SK-N-SH treated with all-trans-retinoic acid at 6 μM for 48 hours (cell line): ENCODE measurements around the gene CEP192.

Source experiments
- ATAC-seq: fragments of 200-7000 bp; cut with Tn5 transposase; 3 replicates; pipeline ENCODE4 v1.9.1; 2020; ENCODE audit warnings: mild to moderate bottlenecking, moderate library complexity
- BACH2 ChIP-seq: fragments of 250-450 bp; sonication (Bioruptor Pico); IDR thresholded peaks from 2 replicates; pipeline ENCODE4 v1.9.0; 2021; ENCODE audit warnings: mild to moderate bottlenecking, borderline replicate concordance
- CSDC2 ChIP-seq: fragments of 250-450 bp; sonication (Bioruptor Pico); IDR thresholded peaks from 2 replicates; pipeline ENCODE4 v1.5.0; 2020; ENCODE audit warnings: mild to moderate bottlenecking, moderate library complexity
- ESRRG ChIP-seq: fragments of 250-450 bp; sonication (Bioruptor Pico); IDR thresholded peaks from 2 replicates; pipeline ENCODE4 v1.6.1; 2021; ENCODE audit warnings: mild to moderate bottlenecking
- GLIS3 ChIP-seq: fragments of 250-450 bp; sonication (Bioruptor Pico); IDR thresholded peaks from 2 replicates; pipeline ENCODE4 v1.5.0; 2020; ENCODE audit warnings: mild to moderate bottlenecking, moderate library complexity
- ISL1 ChIP-seq: fragments of 250-450 bp; sonication (Bioruptor Pico); IDR thresholded peaks from 2 replicates; pipeline ENCODE4 v2.1.2; 2022; ENCODE audit warnings: mild to moderate bottlenecking, moderate library complexity
- OSR1 ChIP-seq: fragments of 250-450 bp; sonication (Bioruptor Pico); IDR thresholded peaks from 2 replicates; pipeline ENCODE4 v1.8.0; 2022; ENCODE audit warnings: moderate library complexity, mild to moderate bottlenecking, inconsistent platforms
- PPARA ChIP-seq: fragments of 250-450 bp; sonication (Bioruptor Pico); IDR thresholded peaks from 2 replicates; pipeline ENCODE4 v1.5.0; 2020; ENCODE audit warnings: mild to moderate bottlenecking, borderline replicate concordance
- RARB ChIP-seq: fragments of 250-450 bp; sonication (Bioruptor Pico); IDR thresholded peaks from 2 replicates; pipeline ENCODE4 v1.8.0; 2021; ENCODE audit warnings: mild to moderate bottlenecking, moderate library complexity
- SNAI2 ChIP-seq: fragments of 250-450 bp; sonication (Bioruptor Pico); IDR thresholded peaks from 2 replicates; pipeline ENCODE4 v1.5.0; 2020; ENCODE audit warnings: mild to moderate bottlenecking, moderate library complexity
- TOX ChIP-seq: fragments of 250-450 bp; sonication (Bioruptor Pico); IDR thresholded peaks from 2 replicates; pipeline ENCODE4 v1.8.0; 2021; ENCODE audit warnings: mild to moderate bottlenecking, moderate library complexity, borderline replicate concordance
- ZC3H10 ChIP-seq: fragments of 250-450 bp; sonication (Bioruptor Pico); IDR thresholded peaks from 2 replicates; pipeline ENCODE4 v1.5.1; 2021; ENCODE audit warnings: mild to moderate bottlenecking, moderate library complexity
- ZFP3 ChIP-seq: fragments of 250-450 bp; sonication (Bioruptor Pico); IDR thresholded peaks from 2 replicates; pipeline ENCODE4 v1.5.0; 2020; ENCODE audit warnings: mild to moderate bottlenecking, moderate library complexity
- ZFP30 ChIP-seq: fragments of 450-650 bp; formaldehyde crosslinking; IDR thresholded peaks from 2 replicates; pipeline ENCODE4 v1.5.0; 2022; ENCODE audit warnings: mild to moderate bottlenecking, moderate library complexity
- ZNF565 ChIP-seq: fragments of 450-650 bp; formaldehyde crosslinking; conservative IDR thresholded peaks from 2 replicates; pipeline ENCODE4 v1.5.0; 2020; ENCODE audit warnings: low read depth, mild to moderate bottlenecking, moderate library complexity
- ZNF70 ChIP-seq: fragments of 450-650 bp; formaldehyde crosslinking; IDR thresholded peaks from 2 replicates; pipeline ENCODE4 v1.5.0; 2020; ENCODE audit warnings: mild to moderate bottlenecking, moderate library complexity
- TF ChIP-seq, protein P1 (sequence below): fragments of 250-450 bp; sonication (Bioruptor Pico); IDR thresholded peaks from 2 replicates; pipeline ENCODE4 v1.5.0; 2020; ENCODE audit warnings: mild to moderate bottlenecking, moderate library complexity
- TF ChIP-seq, protein P2 (sequence below): fragments of 250-450 bp; sonication (Bioruptor Pico); IDR thresholded peaks from 2 replicates; pipeline ENCODE4 v1.8.0; 2021; ENCODE audit warnings: low read depth, mild to moderate bottlenecking, moderate library complexity, borderline replicate concordance
- TF ChIP-seq, protein P3 (sequence below): fragments of 250-450 bp; sonication (Bioruptor Pico); IDR thresholded peaks from 2 replicates; pipeline ENCODE4 v1.5.1; 2020; ENCODE audit warnings: low read depth, mild to moderate bottlenecking, moderate library complexity
- TF ChIP-seq, protein P4 (sequence below): fragments of 250-450 bp; sonication (Bioruptor Pico); IDR thresholded peaks from 2 replicates; pipeline ENCODE4 v1.5.1; 2021; ENCODE audit warnings: mild to moderate bottlenecking, moderate library complexity

Gene CEP192

DNA sequence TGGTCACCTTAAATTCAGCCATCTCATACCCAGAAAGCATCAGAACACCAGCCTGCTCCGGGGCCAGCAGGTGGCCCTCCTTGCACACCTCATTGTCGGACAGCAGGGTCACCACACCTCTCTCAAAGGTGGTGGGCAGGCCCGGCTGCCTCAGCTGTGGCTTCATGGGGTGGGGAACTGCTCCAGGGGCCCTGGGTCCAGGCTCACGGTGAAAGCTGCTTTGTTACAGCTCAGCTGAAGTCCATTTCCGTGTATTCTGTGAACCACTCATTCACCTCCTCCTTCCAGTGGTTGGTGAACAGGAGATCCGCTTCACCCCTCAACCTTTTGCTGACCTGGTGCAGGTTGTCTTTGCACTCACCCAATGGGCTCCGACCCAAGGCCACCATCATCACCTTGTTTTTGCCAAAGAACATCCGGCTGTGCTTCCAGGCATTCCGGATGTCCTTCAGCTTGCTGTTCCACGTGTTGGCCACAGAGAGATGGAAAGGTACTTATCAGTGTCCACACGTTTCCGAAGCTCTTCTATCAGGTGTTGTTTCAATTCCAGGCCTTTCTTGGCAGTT lies 148.8 kb downstream of the CEP192 start (continued):
- TF ChIP-seq GLIS3 (CRISPR knock-in tag) (no peak), BACH2 (CRISPR knock-in tag) (no peak), SNAI2 (CRISPR knock-in tag) (no peak), TOX (CRISPR knock-in tag) (no peak), ESRRG (CRISPR knock-in tag) (no peak), ZFP30 (CRISPR knock-in tag) (no peak), ZNF70 (CRISPR knock-in tag) (no peak), ISL1 (CRISPR knock-in tag) (no peak)
- TF ChIP-seq, protein P1, sequence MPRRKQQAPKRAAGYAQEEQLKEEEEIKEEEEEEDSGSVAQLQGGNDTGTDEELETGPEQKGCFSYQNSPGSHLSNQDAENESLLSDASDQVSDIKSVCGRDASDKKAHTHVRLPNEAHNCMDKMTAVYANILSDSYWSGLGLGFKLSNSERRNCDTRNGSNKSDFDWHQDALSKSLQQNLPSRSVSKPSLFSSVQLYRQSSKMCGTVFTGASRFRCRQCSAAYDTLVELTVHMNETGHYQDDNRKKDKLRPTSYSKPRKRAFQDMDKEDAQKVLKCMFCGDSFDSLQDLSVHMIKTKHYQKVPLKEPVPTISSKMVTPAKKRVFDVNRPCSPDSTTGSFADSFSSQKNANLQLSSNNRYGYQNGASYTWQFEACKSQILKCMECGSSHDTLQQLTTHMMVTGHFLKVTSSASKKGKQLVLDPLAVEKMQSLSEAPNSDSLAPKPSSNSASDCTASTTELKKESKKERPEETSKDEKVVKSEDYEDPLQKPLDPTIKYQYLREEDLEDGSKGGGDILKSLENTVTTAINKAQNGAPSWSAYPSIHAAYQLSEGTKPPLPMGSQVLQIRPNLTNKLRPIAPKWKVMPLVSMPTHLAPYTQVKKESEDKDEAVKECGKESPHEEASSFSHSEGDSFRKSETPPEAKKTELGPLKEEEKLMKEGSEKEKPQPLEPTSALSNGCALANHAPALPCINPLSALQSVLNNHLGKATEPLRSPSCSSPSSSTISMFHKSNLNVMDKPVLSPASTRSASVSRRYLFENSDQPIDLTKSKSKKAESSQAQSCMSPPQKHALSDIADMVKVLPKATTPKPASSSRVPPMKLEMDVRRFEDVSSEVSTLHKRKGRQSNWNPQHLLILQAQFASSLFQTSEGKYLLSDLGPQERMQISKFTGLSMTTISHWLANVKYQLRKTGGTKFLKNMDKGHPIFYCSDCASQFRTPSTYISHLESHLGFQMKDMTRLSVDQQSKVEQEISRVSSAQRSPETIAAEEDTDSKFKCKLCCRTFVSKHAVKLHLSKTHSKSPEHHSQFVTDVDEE (CRISPR knock-in tag), result no peak

DNA sequence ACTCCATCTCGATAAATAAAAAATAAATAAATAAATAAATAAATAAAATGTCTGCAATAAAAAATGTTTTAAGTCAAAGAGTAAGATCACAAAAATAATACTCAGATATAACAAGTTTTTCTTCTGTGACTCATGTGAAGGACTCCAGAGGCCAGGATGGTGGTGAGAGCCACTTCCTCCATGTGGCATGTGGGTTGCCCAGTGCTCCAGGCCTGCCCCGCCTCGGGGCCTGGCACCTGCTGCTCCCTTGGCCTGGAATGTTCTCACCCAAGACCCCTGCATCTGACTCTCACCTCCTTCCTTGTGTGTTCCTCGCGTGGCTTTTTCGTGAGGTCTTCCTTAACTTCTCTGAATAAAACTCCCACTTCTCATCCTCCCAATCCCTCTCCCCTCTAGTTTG lies 150.0 kb downstream of the CEP192 start:
- ATAC-seq, result no peak
- TF ChIP-seq OSR1 (CRISPR knock-in tag), result no peak
- no peak for TF ChIP-seq ZC3H10 (CRISPR knock-in tag)
- TF ChIP-seq, protein P2, sequence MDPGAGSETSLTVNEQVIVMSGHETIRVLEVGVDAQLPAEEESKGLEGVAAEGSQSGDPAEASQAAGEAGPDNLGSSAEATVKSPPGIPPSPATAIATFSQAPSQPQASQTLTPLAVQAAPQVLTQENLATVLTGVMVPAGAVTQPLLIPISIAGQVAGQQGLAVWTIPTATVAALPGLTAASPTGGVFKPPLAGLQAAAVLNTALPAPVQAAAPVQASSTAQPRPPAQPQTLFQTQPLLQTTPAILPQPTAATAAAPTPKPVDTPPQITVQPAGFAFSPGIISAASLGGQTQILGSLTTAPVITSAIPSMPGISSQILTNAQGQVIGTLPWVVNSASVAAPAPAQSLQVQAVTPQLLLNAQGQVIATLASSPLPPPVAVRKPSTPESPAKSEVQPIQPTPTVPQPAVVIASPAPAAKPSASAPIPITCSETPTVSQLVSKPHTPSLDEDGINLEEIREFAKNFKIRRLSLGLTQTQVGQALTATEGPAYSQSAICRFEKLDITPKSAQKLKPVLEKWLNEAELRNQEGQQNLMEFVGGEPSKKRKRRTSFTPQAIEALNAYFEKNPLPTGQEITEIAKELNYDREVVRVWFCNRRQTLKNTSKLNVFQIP (CRISPR knock-in tag), result no peak
- TF ChIP-seq, protein P3, sequence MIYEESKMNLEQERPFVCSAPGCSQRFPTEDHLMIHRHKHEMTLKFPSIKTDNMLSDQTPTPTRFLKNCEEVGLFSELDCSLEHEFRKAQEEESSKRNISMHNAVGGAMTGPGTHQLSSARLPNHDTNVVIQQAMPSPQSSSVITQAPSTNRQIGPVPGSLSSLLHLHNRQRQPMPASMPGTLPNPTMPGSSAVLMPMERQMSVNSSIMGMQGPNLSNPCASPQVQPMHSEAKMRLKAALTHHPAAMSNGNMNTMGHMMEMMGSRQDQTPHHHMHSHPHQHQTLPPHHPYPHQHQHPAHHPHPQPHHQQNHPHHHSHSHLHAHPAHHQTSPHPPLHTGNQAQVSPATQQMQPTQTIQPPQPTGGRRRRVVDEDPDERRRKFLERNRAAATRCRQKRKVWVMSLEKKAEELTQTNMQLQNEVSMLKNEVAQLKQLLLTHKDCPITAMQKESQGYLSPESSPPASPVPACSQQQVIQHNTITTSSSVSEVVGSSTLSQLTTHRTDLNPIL (CRISPR knock-in tag), result no peak
- TF ChIP-seq ZNF70 (CRISPR knock-in tag), result no peak
- TF ChIP-seq ZFP3 (CRISPR knock-in tag), result no peak
- TF ChIP-seq TOX (CRISPR knock-in tag), result no peak
- no peak for TF ChIP-seq PPARA (CRISPR knock-in tag)
- no peak for TF ChIP-seq BACH2 (CRISPR knock-in tag)
- TF ChIP-seq, protein P4, sequence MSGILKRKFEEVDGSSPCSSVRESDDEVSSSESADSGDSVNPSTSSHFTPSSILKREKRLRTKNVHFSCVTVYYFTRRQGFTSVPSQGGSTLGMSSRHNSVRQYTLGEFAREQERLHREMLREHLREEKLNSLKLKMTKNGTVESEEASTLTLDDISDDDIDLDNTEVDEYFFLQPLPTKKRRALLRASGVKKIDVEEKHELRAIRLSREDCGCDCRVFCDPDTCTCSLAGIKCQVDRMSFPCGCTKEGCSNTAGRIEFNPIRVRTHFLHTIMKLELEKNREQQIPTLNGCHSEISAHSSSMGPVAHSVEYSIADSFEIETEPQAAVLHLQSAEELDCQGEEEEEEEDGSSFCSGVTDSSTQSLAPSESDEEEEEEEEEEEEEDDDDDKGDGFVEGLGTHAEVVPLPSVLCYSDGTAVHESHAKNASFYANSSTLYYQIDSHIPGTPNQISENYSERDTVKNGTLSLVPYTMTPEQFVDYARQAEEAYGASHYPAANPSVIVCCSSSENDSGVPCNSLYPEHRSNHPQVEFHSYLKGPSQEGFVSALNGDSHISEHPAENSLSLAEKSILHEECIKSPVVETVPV (CRISPR knock-in tag), result no peak
- no peak for TF ChIP-seq CSDC2 (CRISPR knock-in tag)
- no peak for TF ChIP-seq ESRRG (CRISPR knock-in tag)
- no peak for TF ChIP-seq GLIS3 (CRISPR knock-in tag)

DNA sequence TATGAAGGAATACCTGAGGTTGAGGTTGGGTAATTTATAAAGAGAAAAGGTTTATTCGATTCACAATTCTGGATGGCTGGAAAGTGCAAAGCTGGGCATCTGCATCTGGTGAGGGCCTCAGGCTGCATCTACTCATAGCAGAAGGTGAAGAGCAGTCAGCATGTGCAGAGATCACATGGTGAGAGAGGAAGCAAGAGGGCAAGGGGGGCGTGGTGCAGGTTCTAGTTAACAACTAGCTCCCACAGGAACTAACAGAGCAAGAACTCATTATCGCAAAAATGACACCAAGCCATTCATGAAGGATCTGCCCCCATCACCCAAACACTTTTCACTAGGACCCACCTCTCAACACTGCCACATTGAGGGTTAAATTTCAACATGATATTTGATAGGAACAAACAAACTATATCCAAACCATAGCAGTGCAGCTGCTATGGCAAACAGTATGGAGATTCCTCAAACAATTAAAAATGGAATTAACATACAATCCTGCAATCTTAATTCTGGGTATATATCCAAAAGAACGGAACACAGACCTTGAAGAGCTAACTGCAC lies 154.6 kb downstream of the CEP192 start:
- TF ChIP-seq ZNF565 (CRISPR knock-in tag) (no peak), TOX (CRISPR knock-in tag) (no peak), ISL1 (CRISPR knock-in tag) (no peak), CSDC2 (CRISPR knock-in tag) (no peak), ZFP3 (CRISPR knock-in tag) (no peak), BACH2 (CRISPR knock-in tag) (no peak), RARB (CRISPR knock-in tag) (no peak), OSR1 (CRISPR knock-in tag) (no peak), ZFP30 (CRISPR knock-in tag) (no peak), ESRRG (CRISPR knock-in tag) (no peak)
- TF ChIP-seq, protein P2 (CRISPR knock-in tag), result no peak
- TF ChIP-seq, protein P4 (CRISPR knock-in tag), result no peak
- ATAC-seq, result no peak
